ENCODE measurements around the gene PCK2.

DNA sequence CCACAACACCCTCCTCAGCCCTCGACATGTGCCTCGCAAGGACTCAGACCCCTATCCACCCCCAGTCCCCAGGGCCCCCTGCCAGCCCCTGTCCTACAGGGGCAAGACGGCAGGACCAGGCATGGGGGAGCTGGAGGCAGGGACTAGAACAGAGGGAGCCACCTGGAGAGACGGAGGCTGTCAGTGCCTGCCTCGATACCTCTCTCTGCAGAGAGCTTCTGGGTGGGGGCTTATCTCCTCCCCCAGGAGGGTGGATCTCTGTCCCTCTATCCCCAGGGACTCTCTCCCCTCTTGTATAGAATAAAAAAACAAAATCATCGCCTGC lies 24.7 kb upstream of the PCK2 start:
- no peak for TF ChIP-seq TCF4 (CRISPR knock-in tag; IDR thresholded peaks at IDR 0.05; ENCODE audit: borderline replicate concordance)
- TF ChIP-seq, protein P1, sequence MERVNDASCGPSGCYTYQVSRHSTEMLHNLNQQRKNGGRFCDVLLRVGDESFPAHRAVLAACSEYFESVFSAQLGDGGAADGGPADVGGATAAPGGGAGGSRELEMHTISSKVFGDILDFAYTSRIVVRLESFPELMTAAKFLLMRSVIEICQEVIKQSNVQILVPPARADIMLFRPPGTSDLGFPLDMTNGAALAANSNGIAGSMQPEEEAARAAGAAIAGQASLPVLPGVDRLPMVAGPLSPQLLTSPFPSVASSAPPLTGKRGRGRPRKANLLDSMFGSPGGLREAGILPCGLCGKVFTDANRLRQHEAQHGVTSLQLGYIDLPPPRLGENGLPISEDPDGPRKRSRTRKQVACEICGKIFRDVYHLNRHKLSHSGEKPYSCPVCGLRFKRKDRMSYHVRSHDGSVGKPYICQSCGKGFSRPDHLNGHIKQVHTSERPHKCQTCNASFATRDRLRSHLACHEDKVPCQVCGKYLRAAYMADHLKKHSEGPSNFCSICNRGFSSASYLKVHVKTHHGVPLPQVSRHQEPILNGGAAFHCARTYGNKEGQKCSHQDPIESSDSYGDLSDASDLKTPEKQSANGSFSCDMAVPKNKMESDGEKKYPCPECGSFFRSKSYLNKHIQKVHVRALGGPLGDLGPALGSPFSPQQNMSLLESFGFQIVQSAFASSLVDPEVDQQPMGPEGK (CRISPR knock-in tag; IDR thresholded peaks at IDR 0.05; ENCODE audit: borderline replicate concordance): no peak
- no peak for TF ChIP-seq ISL1 (CRISPR knock-in tag; IDR thresholded peaks at IDR 0.05)
- TF ChIP-seq, protein P2, sequence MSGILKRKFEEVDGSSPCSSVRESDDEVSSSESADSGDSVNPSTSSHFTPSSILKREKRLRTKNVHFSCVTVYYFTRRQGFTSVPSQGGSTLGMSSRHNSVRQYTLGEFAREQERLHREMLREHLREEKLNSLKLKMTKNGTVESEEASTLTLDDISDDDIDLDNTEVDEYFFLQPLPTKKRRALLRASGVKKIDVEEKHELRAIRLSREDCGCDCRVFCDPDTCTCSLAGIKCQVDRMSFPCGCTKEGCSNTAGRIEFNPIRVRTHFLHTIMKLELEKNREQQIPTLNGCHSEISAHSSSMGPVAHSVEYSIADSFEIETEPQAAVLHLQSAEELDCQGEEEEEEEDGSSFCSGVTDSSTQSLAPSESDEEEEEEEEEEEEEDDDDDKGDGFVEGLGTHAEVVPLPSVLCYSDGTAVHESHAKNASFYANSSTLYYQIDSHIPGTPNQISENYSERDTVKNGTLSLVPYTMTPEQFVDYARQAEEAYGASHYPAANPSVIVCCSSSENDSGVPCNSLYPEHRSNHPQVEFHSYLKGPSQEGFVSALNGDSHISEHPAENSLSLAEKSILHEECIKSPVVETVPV (CRISPR knock-in tag; IDR thresholded peaks at IDR 0.05): no peak

All from SK-N-SH treated with all-trans-retinoic acid at 6 μM for 48 hours (cell line).